ENCODE results near the gene EXOC3L4.

The EXOC3L4 gene

GRCh38 chr14:103064436-103064835, 30.1 kb upstream of the EXOC3L4 start:
- H3K4me3 ChIP-seq (ENCODE audit: low read depth, low read length), result no peak overlapping the region
- DNase-seq (ENCODE audit: low read depth, low spot score), result no peak
- in situ Hi-C loops (cut with HindIII; ENCODE audit: low sequenced_read_pairs), result no loop called here
- no peak for TF ChIP-seq CTCF (IDR thresholded peaks at IDR 0.05; ENCODE audit: low read depth, low read length)

- H3K4me3 ChIP-seq (ENCODE audit: low read depth, low read length), result no peak overlapping the region
- in situ Hi-C loops (cut with HindIII; ENCODE audit: low sequenced_read_pairs), result no loop called here
- no peak for TF ChIP-seq CTCF (IDR thresholded peaks at IDR 0.05; ENCODE audit: low read depth, low read length)
- DNase-seq (ENCODE audit: low read depth, low spot score), result no peak
These were observed 29.5 kb upstream of the EXOC3L4 start for GRCh38 chr14:103064978-103065377.

- TF ChIP-seq CTCF (IDR thresholded peaks at IDR 0.05; ENCODE audit: low read depth, low read length), result no peak
- no peak overlapping the region for H3K4me3 ChIP-seq (ENCODE audit: low read depth, low read length)
- DNase-seq (ENCODE audit: low read depth, low spot score), result no peak
- in situ Hi-C loops (cut with HindIII; ENCODE audit: low sequenced_read_pairs), result no loop called here
These were observed 28.7 kb upstream of the EXOC3L4 start for GRCh38 chr14:103065861-103066260.

GRCh38 chr14:103066399-103066798, 28.1 kb upstream of the EXOC3L4 start:
- no peak for TF ChIP-seq CTCF (IDR thresholded peaks at IDR 0.05; ENCODE audit: low read depth, low read length)
- no peak for DNase-seq (ENCODE audit: low read depth, low spot score)
- in situ Hi-C loops (cut with HindIII; ENCODE audit: low sequenced_read_pairs), result no loop called here
- H3K4me3 ChIP-seq (ENCODE audit: low read depth, low read length), result no peak overlapping the region

- in situ Hi-C loops (cut with HindIII; ENCODE audit: low sequenced_read_pairs), result no loop called here
These were observed 27.1 kb upstream of the EXOC3L4 start for GRCh38 chr14:103067231-103067954.

GRCh38 chr14:103068351-103069073, 26.0 kb upstream of the EXOC3L4 start:
- no peak for TF ChIP-seq CTCF (IDR thresholded peaks at IDR 0.05; ENCODE audit: low read depth, low read length)
- DNase-seq (ENCODE audit: low read depth, low spot score), result no peak
- in situ Hi-C loops (cut with HindIII; ENCODE audit: low sequenced_read_pairs), result no loop called here
- H3K4me3 ChIP-seq (ENCODE audit: low read depth, low read length), result no peak overlapping the region

More at GRCh38 chr14:103067231-103067954, 27.1 kb upstream of the EXOC3L4 start:
- H3K4me3 ChIP-seq (ENCODE audit: low read depth, low read length), result no peak overlapping the region
- no peak for DNase-seq (ENCODE audit: low read depth, low spot score)
- no peak for TF ChIP-seq CTCF (IDR thresholded peaks at IDR 0.05; ENCODE audit: low read depth, low read length)

Measured in astrocyte of the spinal cord (primary cell).